Measurements from ENCODE around the gene SULT1A1.

- TF ChIP-seq, protein P1, sequence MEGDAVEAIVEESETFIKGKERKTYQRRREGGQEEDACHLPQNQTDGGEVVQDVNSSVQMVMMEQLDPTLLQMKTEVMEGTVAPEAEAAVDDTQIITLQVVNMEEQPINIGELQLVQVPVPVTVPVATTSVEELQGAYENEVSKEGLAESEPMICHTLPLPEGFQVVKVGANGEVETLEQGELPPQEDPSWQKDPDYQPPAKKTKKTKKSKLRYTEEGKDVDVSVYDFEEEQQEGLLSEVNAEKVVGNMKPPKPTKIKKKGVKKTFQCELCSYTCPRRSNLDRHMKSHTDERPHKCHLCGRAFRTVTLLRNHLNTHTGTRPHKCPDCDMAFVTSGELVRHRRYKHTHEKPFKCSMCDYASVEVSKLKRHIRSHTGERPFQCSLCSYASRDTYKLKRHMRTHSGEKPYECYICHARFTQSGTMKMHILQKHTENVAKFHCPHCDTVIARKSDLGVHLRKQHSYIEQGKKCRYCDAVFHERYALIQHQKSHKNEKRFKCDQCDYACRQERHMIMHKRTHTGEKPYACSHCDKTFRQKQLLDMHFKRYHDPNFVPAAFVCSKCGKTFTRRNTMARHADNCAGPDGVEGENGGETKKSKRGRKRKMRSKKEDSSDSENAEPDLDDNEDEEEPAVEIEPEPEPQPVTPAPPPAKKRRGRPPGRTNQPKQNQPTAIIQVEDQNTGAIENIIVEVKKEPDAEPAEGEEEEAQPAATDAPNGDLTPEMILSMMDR (IDR thresholded peaks at IDR 0.05), result no peak
- no peak for TF ChIP-seq POLR2A (IDR thresholded peaks at IDR 0.05)
These were observed 19.2 kb downstream of the SULT1A1 start for GRCh38 chr16:28590384-28591340.
